ENCODE data around the gene SIGLEC7.

DNA sequence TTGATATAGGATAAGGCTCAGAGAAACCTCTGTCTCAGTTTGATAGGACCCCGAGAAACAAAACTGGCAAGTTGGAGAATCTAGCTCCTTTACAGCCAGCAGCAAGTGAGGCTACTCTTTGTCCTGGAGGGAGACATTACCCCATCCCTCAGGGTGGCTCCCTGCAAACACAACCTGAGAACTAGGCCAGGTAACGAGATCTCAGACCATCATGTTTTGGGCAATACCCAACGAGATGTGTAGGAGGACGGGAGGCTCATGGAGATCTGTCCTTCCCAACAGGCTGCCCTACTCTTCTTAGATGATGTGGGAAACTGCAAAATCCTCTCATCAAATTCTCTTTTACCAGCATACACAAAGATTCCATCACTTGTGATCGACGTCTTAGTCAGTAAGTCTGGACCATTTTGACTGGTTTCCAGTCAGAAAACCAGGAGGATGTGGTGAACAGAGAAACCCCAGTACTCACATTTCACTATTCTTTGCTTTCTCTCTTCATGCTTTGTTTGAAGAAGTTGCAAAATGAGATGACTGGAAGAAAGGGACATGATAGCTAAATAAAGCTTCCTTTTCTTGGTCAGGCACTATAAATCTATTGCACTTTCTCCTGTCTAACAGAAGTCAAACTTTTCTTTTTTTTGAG, 27.9 kb upstream of the SIGLEC7 start:
- TF ChIP-seq CTCF (IDR thresholded peaks at IDR 0.05; ENCODE audit: low read length) = no peak
- no peak for TF ChIP-seq EZH2phosphoT487 (IDR thresholded peaks at IDR 0.05; ENCODE audit: low read length)
